ENCODE measurements around the gene ATF5.
"Not testable (repeated sequence)": the region's sequence is repeated elsewhere in the genome, so short reads cannot be mapped to it uniquely, and the experiment has no call there.

Gene ATF5

GRCh38 chr19:49918089-49918488, 10.9 kb upstream of the ATF5 start:
- DNase-seq (ENCODE audit: low read depth, low spot score) = no peak
- no peak overlapping the region for H3K4me3 ChIP-seq (ENCODE audit: low read length)

GRCh38 chr19:49920624-49921363, 8.2 kb upstream of the ATF5 start:
- no peak for DNase-seq (ENCODE audit: low read depth, low spot score)
- H3K4me3 ChIP-seq (ENCODE audit: low read length) = no peak overlapping the region

- no peak overlapping the region for H3K4me3 ChIP-seq (ENCODE audit: low read length)
- no peak for DNase-seq (ENCODE audit: low read depth, low spot score)
Observed at GRCh38 chr19:49921871-49922795, 6.9 kb upstream of the ATF5 start.

- DNase-seq (ENCODE audit: low read depth, low spot score) = no peak
- no peak overlapping the region for H3K4me3 ChIP-seq (ENCODE audit: low read length)
Observed at GRCh38 chr19:49923055-49924003, 5.7 kb upstream of the ATF5 start.

- no peak overlapping the region for H3K4me3 ChIP-seq (ENCODE audit: low read length)
- DNase-seq (ENCODE audit: low read depth, low spot score) = no peak
Observed at GRCh38 chr19:49924004-49924880, 4.8 kb upstream of the ATF5 start.

- not testable (repeated sequence) for DNase-seq (ENCODE audit: low read depth, low spot score); H3K4me3 ChIP-seq (ENCODE audit: low read length)
Observed at GRCh38 chr19:49924881-49925210, 4.2 kb upstream of the ATF5 start.

- no peak overlapping the region for H3K4me3 ChIP-seq (ENCODE audit: low read length)
- no peak for DNase-seq (ENCODE audit: low read depth, low spot score)
Observed at GRCh38 chr19:49925486-49925885, 3.5 kb upstream of the ATF5 start.

- no peak overlapping the region for H3K4me3 ChIP-seq (ENCODE audit: low read length)
- no peak for DNase-seq (ENCODE audit: low read depth, low spot score)
Observed at GRCh38 chr19:49926515-49926914, 2.5 kb upstream of the ATF5 start.

GRCh38 chr19:49927526-49928264, 1.3 kb upstream of the ATF5 start:
- H3K4me3 ChIP-seq (ENCODE audit: low read length) = peak overlapping the region; percentile 97
- DNase-seq (ENCODE audit: low read depth, low spot score) = no peak

- DNase-seq (ENCODE audit: low read depth, low spot score) = peak; percentile 97
- H3K4me3 ChIP-seq (ENCODE audit: low read length) = peak overlapping the region; percentile 97
Observed at GRCh38 chr19:49929611-49930482, 842 bp downstream of the ATF5 start.

GRCh38 chr19:49930483-49931011, 1.5 kb downstream of the ATF5 start:
- no peak for DNase-seq (ENCODE audit: low read depth, low spot score)
- peak overlapping the region; percentile 34 for H3K4me3 ChIP-seq (ENCODE audit: low read length)

GRCh38 chr19:49931293-49932040, 2.5 kb downstream of the ATF5 start:
- no peak for DNase-seq (ENCODE audit: low read depth, low spot score)
- no peak overlapping the region for H3K4me3 ChIP-seq (ENCODE audit: low read length)

GRCh38 chr19:49932041-49932451, 3.0 kb downstream of the ATF5 start:
- H3K4me3 ChIP-seq (ENCODE audit: low read length) = no peak overlapping the region
- DNase-seq (ENCODE audit: low read depth, low spot score) = no peak

- DNase-seq (ENCODE audit: low read depth, low spot score) = peak; percentile 86
- peak overlapping the region; percentile 4; the same call in 1 of the 2 replicates for H3K4me3 ChIP-seq (ENCODE audit: low read length)
Observed at GRCh38 chr19:49932731-49933131, 3.7 kb downstream of the ATF5 start.

- H3K4me3 ChIP-seq (ENCODE audit: low read length) = no peak overlapping the region
- no peak for DNase-seq (ENCODE audit: low read depth, low spot score)
Observed at GRCh38 chr19:49933643-49934042, 4.6 kb downstream of the ATF5 start.

- no peak overlapping the region for H3K4me3 ChIP-seq (ENCODE audit: low read length)
- no peak for DNase-seq (ENCODE audit: low read depth, low spot score)
Observed at GRCh38 chr19:49936549-49936948, 7.5 kb downstream of the ATF5 start.

All from Jurkat, Clone E6-1 (cell line).